Hepatocyte (in vitro differentiated cells): Measurements from ENCODE around the gene CTSW. TPM values are rescaled to one million over a fixed set of nuclear protein-coding genes. Genes with fewer than 3 reads are reported as not detected.

Experiments used
- DNase-seq: peaks from one replicate; pipeline ENCODE4 v3.0.0-alpha.2; 2016; ENCODE audit warnings: low spot score
- H2AFZ ChIP-seq: fragments of 200-600 bp; sonication (generic); 2 replicates; pipeline ENCODE4 v1.6.0; 2016; ENCODE audit warnings: antibody characterized with exemption, mild to moderate bottlenecking
- H3K27ac ChIP-seq: fragments of 200-600 bp; sonication (generic); 2 replicates; pipeline ENCODE4 v1.5.1; 2016; ENCODE audit warnings: mild to moderate bottlenecking
- H3K27me3 ChIP-seq: fragments of 200-600 bp; sonication (generic); 2 replicates; pipeline ENCODE4 v1.6.1; 2016
- H3K36me3 ChIP-seq: fragments of 200-600 bp; sonication (generic); replicated peaks from 2 replicates; pipeline ENCODE4 v1.5.1; 2016; ENCODE audit warnings: low read depth; ENCODE audit not compliant: insufficient read depth
- H3K4me1 ChIP-seq: fragments of 200-600 bp; sonication (generic); 2 replicates; pipeline ENCODE4 v1.5.1; 2016; ENCODE audit warnings: mild to moderate bottlenecking, moderate library complexity; ENCODE audit not compliant: insufficient read depth
- H3K4me2 ChIP-seq: fragments of 200-600 bp; sonication (generic); 2 replicates; pipeline ENCODE4 v1.6.0; 2016
- H3K4me3 ChIP-seq: fragments of 200-600 bp; sonication (generic); 2 replicates; pipeline ENCODE4 v1.5.1; 2016; ENCODE audit warnings: mild to moderate bottlenecking
- H3K79me2 ChIP-seq: fragments of 200-600 bp; sonication (generic); 2 replicates; pipeline ENCODE4 v1.6.0; 2017; ENCODE audit warnings: mild to moderate bottlenecking
- H3K9me2 ChIP-seq: fragments of 200-600 bp; sonication (generic); replicated peaks from 2 replicates; pipeline ENCODE4 v1.6.0; 2017; ENCODE audit warnings: mild to moderate bottlenecking; ENCODE audit not compliant: insufficient read depth
- H3K9me3 ChIP-seq: fragments of 200-600 bp; sonication (generic); 2 replicates; pipeline ENCODE4 v1.5.1; 2016; ENCODE audit warnings: low read depth, mild to moderate bottlenecking
- H4K20me1 ChIP-seq: fragments of 200-600 bp; sonication (generic); 2 replicates; pipeline ENCODE4 v1.6.0; 2016; ENCODE audit warnings: mild to moderate bottlenecking; ENCODE audit not compliant: insufficient read depth, poor library complexity, severe bottlenecking
- EZH2 ChIP-seq: fragments of 200-600 bp; sonication (generic); IDR thresholded peaks from 2 replicates; pipeline ENCODE4 v1.6.1; 2016; ENCODE audit warnings: antibody characterized with exemption, mild to moderate bottlenecking, borderline replicate concordance
- EZH2phosphoT487 ChIP-seq: fragments of 200-600 bp; sonication (generic); IDR thresholded peaks from one replicate; pipeline ENCODE4 v1.6.1; 2018; ENCODE audit warnings: antibody characterized with exemption, mild to moderate bottlenecking, low read depth, moderate library complexity; ENCODE audit not compliant: unreplicated experiment, severe bottlenecking
- WGBS: methylation state at CpG from one replicate; pipeline ENCODE4 v1.1.6; 2016; ENCODE audit warnings: low lambda C conversion rate; ENCODE audit errors: missing lambda C conversion rate; 5-methylcytosine and 5-hydroxymethylcytosine counted together
- polyA plus RNA-seq: library from polyadenylated mRNA; unstranded; fragments of >200 nt; fragmentation: Nextera tagmentation; extraction: Ambion mirVana; gene quantifications from 2 replicates; pipeline ENCODE4 v1.2.1, GENCODE V29; 2016
- total RNA-seq: library from RNA; depleted of rRNA; stranded (reverse); fragments of >200 nt; gene quantifications from 2 replicates; pipeline ENCODE4 v1.2.3, GENCODE V29; 2014
- TF ChIP-seq, protein P1 (sequence below): fragments of 200-600 bp; sonication (generic); IDR thresholded peaks from 2 replicates; pipeline ENCODE4 v1.5.1; 2016; ENCODE audit warnings: antibody characterized with exemption, mild to moderate bottlenecking; ENCODE audit not compliant: poor library complexity

Gene CTSW
- total and polyA plus RNA-seq, 2 experiments from 2014 or later = 0.15 TPM; not detected in 1

GRCh38 chr11:65857853-65858680 is 21.6 kb upstream of the CTSW start, which contains the start of gene CFL1:
TSS of gene CFL1 (minus strand) at chr11:65858180. CDS start at chr11:65858099, 81 bp downstream.
- H3K79me2 ChIP-seq = peaks cover 59% of the 10 kb centered on the region
- peak within 1 kb of the TSS; percentile 26 for H2AFZ ChIP-seq

DNA sequence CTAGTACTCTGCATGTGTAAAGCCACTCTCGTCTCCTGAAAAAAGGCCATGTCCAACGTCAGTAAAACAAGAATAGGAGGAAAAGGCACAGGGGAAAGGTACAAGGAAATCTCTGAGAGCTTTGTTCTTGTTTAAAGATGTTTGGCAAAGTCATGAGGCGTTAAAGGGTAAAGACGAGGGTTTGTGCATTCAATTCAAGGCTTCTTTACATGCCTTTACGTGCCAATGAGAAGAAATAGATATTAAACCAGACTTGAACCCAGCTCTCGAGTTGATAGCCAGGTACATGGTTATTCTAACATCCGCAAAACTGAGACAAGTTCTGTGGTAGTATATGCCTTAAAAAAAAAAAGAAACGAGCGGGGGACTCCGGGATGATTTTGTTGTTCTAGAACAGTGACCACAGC is 21.0 kb upstream of the CTSW start:
- Histone ChIP-seq H3K4me1 (peaks cover 28% of the 10 kb centered on the region), H3K9me3 (no peaks in the 10 kb centered on the region), H3K27ac (peak overlapping the region; percentile 97), H2AFZ (peak overlapping the region; percentile 22), H4K20me1 (peaks cover 31% of the 10 kb centered on the region), H3K4me3 (peak overlapping the region; percentile 41), H3K9me2 (no peaks in the 10 kb centered on the region), H3K4me2 (peak overlapping the region; percentile 90), H3K36me3 (no peaks in the 10 kb centered on the region), H3K27me3 (no peaks in the 10 kb centered on the region), H3K79me2 (peaks cover 54% of the 10 kb centered on the region)
- DNase-seq = no peak
- TF ChIP-seq, protein P1, sequence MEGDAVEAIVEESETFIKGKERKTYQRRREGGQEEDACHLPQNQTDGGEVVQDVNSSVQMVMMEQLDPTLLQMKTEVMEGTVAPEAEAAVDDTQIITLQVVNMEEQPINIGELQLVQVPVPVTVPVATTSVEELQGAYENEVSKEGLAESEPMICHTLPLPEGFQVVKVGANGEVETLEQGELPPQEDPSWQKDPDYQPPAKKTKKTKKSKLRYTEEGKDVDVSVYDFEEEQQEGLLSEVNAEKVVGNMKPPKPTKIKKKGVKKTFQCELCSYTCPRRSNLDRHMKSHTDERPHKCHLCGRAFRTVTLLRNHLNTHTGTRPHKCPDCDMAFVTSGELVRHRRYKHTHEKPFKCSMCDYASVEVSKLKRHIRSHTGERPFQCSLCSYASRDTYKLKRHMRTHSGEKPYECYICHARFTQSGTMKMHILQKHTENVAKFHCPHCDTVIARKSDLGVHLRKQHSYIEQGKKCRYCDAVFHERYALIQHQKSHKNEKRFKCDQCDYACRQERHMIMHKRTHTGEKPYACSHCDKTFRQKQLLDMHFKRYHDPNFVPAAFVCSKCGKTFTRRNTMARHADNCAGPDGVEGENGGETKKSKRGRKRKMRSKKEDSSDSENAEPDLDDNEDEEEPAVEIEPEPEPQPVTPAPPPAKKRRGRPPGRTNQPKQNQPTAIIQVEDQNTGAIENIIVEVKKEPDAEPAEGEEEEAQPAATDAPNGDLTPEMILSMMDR = no peak
- TF ChIP-seq EZH2 (no peak), EZH2phosphoT487 (no peak)
- WGBS = 2% methylated on average over 10 of the region's 10 CpGs

More at GRCh38 chr11:65857853-65858680, 21.6 kb upstream of the CTSW start, which contains the start of gene CFL1:
- Histone ChIP-seq H3K36me3 (no peaks in the 10 kb centered on the region), H3K27ac (peak within 1 kb of the TSS; percentile 99), H3K4me2 (peak within 1 kb of the TSS; percentile 92), H3K4me3 (peak within 1 kb of the TSS; percentile 95), H3K9me3 (no peaks in the 10 kb centered on the region), H4K20me1 (peaks cover 35% of the 10 kb centered on the region), H3K9me2 (no peaks in the 10 kb centered on the region), H3K27me3 (no peaks in the 10 kb centered on the region), H3K4me1 (peaks cover 34% of the 10 kb centered on the region)
- TF ChIP-seq, protein P1 = no peak
- TF ChIP-seq EZH2 (no peak), EZH2phosphoT487 (no peak)
- 1% methylated on average over 70 of the region's 92 CpGs for WGBS
- peak; percentile 99 for DNase-seq

DNA sequence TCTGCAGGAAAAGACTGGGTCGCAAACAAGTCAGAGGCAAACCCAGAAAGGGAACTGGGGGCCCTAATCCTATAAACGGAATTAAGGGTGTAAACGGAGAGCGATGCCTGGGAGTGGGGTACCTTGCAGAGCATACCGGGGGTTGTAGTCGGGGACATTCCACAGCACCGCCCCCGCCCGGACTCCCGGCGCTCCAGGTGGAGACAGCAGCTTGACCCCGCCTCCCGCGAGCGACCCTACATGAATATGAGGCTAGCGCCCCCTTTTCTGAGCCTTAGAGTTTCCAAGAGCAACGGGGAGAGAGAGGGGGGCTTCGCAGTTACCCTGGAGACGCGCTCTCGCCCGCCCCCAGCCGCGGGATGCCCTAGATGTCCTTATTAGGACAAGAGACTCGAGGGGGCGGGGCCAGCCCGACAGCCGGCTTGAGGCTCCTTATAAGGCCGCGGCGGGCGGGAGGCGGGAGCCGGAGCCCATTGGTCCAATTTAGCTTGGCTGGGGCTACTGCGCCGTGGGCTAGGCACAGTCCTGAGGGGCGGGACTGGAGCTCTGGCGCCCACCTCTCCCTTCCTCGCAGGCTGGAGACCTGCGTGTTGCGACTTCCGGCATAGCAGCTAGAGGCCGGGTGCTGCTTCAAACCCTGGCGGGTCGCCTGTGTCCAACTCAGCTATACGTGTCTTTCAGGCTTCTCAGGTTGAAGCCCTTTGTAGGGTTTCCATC is 20.4 kb upstream of the CTSW start:
- DNase-seq = peak; percentile 100
- Histone ChIP-seq H3K27me3 (no peaks in the 10 kb centered on the region), H3K27ac (peak overlapping the region; percentile 97), H3K4me2 (peak overlapping the region; percentile 90), H4K20me1 (peaks cover 31% of the 10 kb centered on the region), H3K79me2 (peaks cover 54% of the 10 kb centered on the region), H3K9me2 (no peaks in the 10 kb centered on the region), H3K4me3 (peak overlapping the region; percentile 41), H3K36me3 (no peaks in the 10 kb centered on the region), H2AFZ (peak overlapping the region; percentile 34), H3K9me3 (no peaks in the 10 kb centered on the region), H3K4me1 (peaks cover 25% of the 10 kb centered on the region)
- no peak for TF ChIP-seq EZH2
- TF ChIP-seq, protein P1 = peak; percentile 16
- WGBS = 2% methylated on average over 44 of the region's 46 CpGs
